Caki2 (cell line): Measurements from ENCODE around the gene HMG20B. TPM values are rescaled to one million over a fixed set of nuclear protein-coding genes. Genes with fewer than 3 reads are reported as not detected.
A peak's percentile ranks its signal among the peaks of the same experiment; 100 is the strongest.
"Not testable (repeated sequence)": the region's sequence is repeated elsewhere in the genome, so short reads cannot be mapped to it uniquely, and the experiment has no call there.

ENCODE experiments used
- DNase-seq: peaks from one replicate; pipeline ENCODE4 v3.0.0-alpha.2; 2015; ENCODE audit warnings: low read depth
- in situ Hi-C: cut with HindIII; loops from 2 replicates; pipeline ENCODE4 v1.10.0; 2016; ENCODE audit warnings: low sequenced_read_pairs, low pct_unique_long_range_greater_than_20kb, mixed read lengths
- total RNA-seq: library from RNA; depleted of rRNA; stranded (reverse); fragments of >200 nt; shearing (Covaris generic); gene quantifications from 2 replicates; pipeline ENCODE4 v1.2.3, GENCODE V29; 2014; ENCODE audit warnings: low replicate concordance

Gene HMG20B
- total RNA-seq, 1 experiment from 2014 or later: 142 TPM

GRCh38 chr19:3575949-3576673 is 3.4 kb downstream of the HMG20B start:
- in situ Hi-C loops: no loop called here
- no peak for DNase-seq

GRCh38 chr19:3576696-3577443 is 4.1 kb downstream of the HMG20B start:
- in situ Hi-C loops: no loop called here
- DNase-seq: no peak

GRCh38 chr19:3577723-3578344 is 5.1 kb downstream of the HMG20B start:
- no peak for DNase-seq
- in situ Hi-C loops: no loop called here

GRCh38 chr19:3578390-3578789 is 5.6 kb downstream of the HMG20B start:
- in situ Hi-C loops: no loop called here

GRCh38 chr19:3580156-3580934 is 7.6 kb downstream of the HMG20B start:
- DNase-seq: peak; percentile 54
- in situ Hi-C loops: no loop called here

More at GRCh38 chr19:3578390-3578789, 5.6 kb downstream of the HMG20B start:
- no peak for DNase-seq

GRCh38 chr19:3581792-3582191 is 9.0 kb downstream of the HMG20B start:
- DNase-seq, in situ Hi-C loops: not testable (repeated sequence)

- in situ Hi-C loops, DNase-seq: not testable (repeated sequence)
These were observed 11.5 kb downstream of the HMG20B start for GRCh38 chr19:3584036-3584802.

- in situ Hi-C loops: no loop called here
- no peak for DNase-seq
These were observed 12.8 kb downstream of the HMG20B start, which contains the start of gene GIPC3 for GRCh38 chr19:3585301-3586126. Gene GIPC3 (plus strand): TSS chr19:3585478. CDS start chr19:3585598, 120 bp downstream.

GRCh38 chr19:3586127-3586626 is 13.4 kb downstream of the HMG20B start:
- in situ Hi-C loops: no loop called here
- DNase-seq: no peak

- no peak for DNase-seq
- in situ Hi-C loops: no loop called here
These were observed 14.1 kb downstream of the HMG20B start for GRCh38 chr19:3586707-3587346.

GRCh38 chr19:3589439-3589838 is 16.7 kb downstream of the HMG20B start:
- in situ Hi-C loops: no loop called here
- no peak for DNase-seq

- in situ Hi-C loops: no loop called here
- no peak for DNase-seq
These were observed 17.2 kb downstream of the HMG20B start for GRCh38 chr19:3589949-3590348.

- in situ Hi-C loops: no loop called here
- DNase-seq: no peak
These were observed 18.4 kb downstream of the HMG20B start for GRCh38 chr19:3590991-3591659.

- DNase-seq: no peak
- in situ Hi-C loops: no loop called here
These were observed 19.3 kb downstream of the HMG20B start for GRCh38 chr19:3591876-3592613.

- in situ Hi-C loops: no loop called here
- DNase-seq: no peak
These were observed 20.4 kb downstream of the HMG20B start for GRCh38 chr19:3593156-3593555.
